Measurements from ENCODE around the gene RFC3.

RFC3 gene

GRCh38 chr13:33884531-33885220 is 66.7 kb downstream of the RFC3 start:
- Histone ChIP-seq H3K4me1 (ENCODE audit: insufficient read depth, low read length) (no peaks in the 10 kb centered on the region), H3K27me3 (ENCODE audit: insufficient read depth, low read length) (no peaks in the 10 kb centered on the region), H3K27ac (ENCODE audit: low read depth, low read length) (no peak overlapping the region), H3K36me3 (ENCODE audit: insufficient read depth, low read length) (no peaks in the 10 kb centered on the region), H3K9ac (ENCODE audit: low read depth, low read length) (no peak overlapping the region), H3K9me3 (ENCODE audit: insufficient read depth, low read depth, low read length) (no peaks in the 10 kb centered on the region), H3K4me3 (ENCODE audit: low read length) (no peak overlapping the region)
- WGBS: 95% methylated on average over 11 of the region's 11 CpGs

Measured in HUES64 (cell line).